HL-60 (cell line): Measurements from ENCODE around the gene PITX1.

Experiments
- DNase-seq, 2 experiments: peaks; one replicate each; pipeline ENCODE4 v3.0.0-alpha.2; 2010 to 2020; ENCODE audit warnings: low read depth in 1 of 2, low spot score in 1 of 2
- H3K27ac ChIP-seq: fragments of 250-450 bp; sonication (Bioruptor Pico); replicated peaks from 2 replicates; pipeline ENCODE4 v1.5.1; 2020; ENCODE audit warnings: mild to moderate bottlenecking, moderate library complexity
- H3K27me3 ChIP-seq: fragments of 250-450 bp; sonication (Bioruptor Pico); 2 replicates; pipeline ENCODE4 v1.5.1; 2021; ENCODE audit warnings: mild to moderate bottlenecking, moderate library complexity; ENCODE audit not compliant: insufficient read depth, poor library complexity, severe bottlenecking
- H3K4me3 ChIP-seq: replicated peaks from 2 replicates; pipeline ENCODE4 v1.5.1; 2011; ENCODE audit warnings: mild to moderate bottlenecking, control low read depth, low read length; ENCODE audit not compliant: insufficient read depth
- CTCF ChIP-seq: IDR thresholded peaks from one replicate; pipeline ENCODE4 v1.5.1; 2011; ENCODE audit warnings: low read length, control low read depth, inconsistent platforms; ENCODE audit not compliant: insufficient read depth
- GABPA ChIP-seq: IDR thresholded peaks from 2 replicates; pipeline ENCODE4 v1.6.1; 2012; ENCODE audit warnings: low read depth
- POLR2AphosphoS5 ChIP-seq: IDR thresholded peaks from 2 replicates; pipeline ENCODE4 v1.6.1; 2012; ENCODE audit warnings: low read depth
- REST ChIP-seq: IDR thresholded peaks from 2 replicates; pipeline ENCODE4 v1.6.1; 2012; ENCODE audit warnings: low read depth; ENCODE audit not compliant: insufficient replicate concordance
- SPI1 ChIP-seq: IDR thresholded peaks from 2 replicates; pipeline ENCODE4 v1.6.1; 2012; ENCODE audit warnings: low read depth, mild to moderate bottlenecking, borderline replicate concordance

Gene PITX1

GRCh38 chr5:135011355-135012032 lies 22.5 kb downstream of the PITX1 start:
- DNase-seq: no peak
- Histone ChIP-seq H3K27ac (no peak overlapping the region), H3K4me3 (no peak overlapping the region), H3K27me3 (no peaks in the 10 kb centered on the region)
- TF ChIP-seq SPI1 (no peak), POLR2AphosphoS5 (no peak), CTCF (no peak)

- no peak overlapping the region for H3K27ac ChIP-seq
- no peak for TF ChIP-seq GABPA
- TF ChIP-seq SPI1: no peak
- TF ChIP-seq CTCF: no peak
- no peak for TF ChIP-seq POLR2AphosphoS5
- TF ChIP-seq REST: no peak
- H3K4me3 ChIP-seq: no peak overlapping the region
- H3K27me3 ChIP-seq: no peaks in the 10 kb centered on the region
- no peak for DNase-seq
Observed at GRCh38 chr5:135010502-135011354, 23.3 kb downstream of the PITX1 start.

GRCh38 chr5:135009736-135010501 lies 24.1 kb downstream of the PITX1 start:
- H3K4me3 ChIP-seq: no peak overlapping the region
- TF ChIP-seq POLR2AphosphoS5: no peak
- TF ChIP-seq CTCF: no peak
- no peak for TF ChIP-seq REST
- no peak for TF ChIP-seq SPI1
- no peak for TF ChIP-seq GABPA
- no peak for DNase-seq

More at GRCh38 chr5:135009736-135010501, 24.1 kb downstream of the PITX1 start:
- Histone ChIP-seq H3K27me3 (no peaks in the 10 kb centered on the region), H3K27ac (no peak overlapping the region)
